Type B pancreatic cell (in vitro differentiated cells): ENCODE results near the gene GPR153. TPM values are rescaled to one million over a fixed set of nuclear protein-coding genes. Genes with fewer than 3 reads are reported as not detected.

ENCODE experiments used
- DNase-seq: peaks from one replicate; pipeline ENCODE4 v3.0.0; 2021; ENCODE audit warnings: mixed read lengths; ENCODE audit not compliant: unreplicated experiment; ENCODE audit errors: extremely low spot score
- H3K27ac Mint-ChIP-seq: 2 replicates; pipeline ENCODE4 v1.8.0; 2021; ENCODE audit warnings: mild to moderate bottlenecking, mixed read lengths
- H3K27me3 Mint-ChIP-seq: 2 replicates; pipeline ENCODE4 v1.8.0; 2021; ENCODE audit warnings: mixed read lengths
- H3K36me3 Mint-ChIP-seq: 2 replicates; pipeline ENCODE4 v1.8.0; 2021; ENCODE audit warnings: mixed read lengths
- H3K4me1 Mint-ChIP-seq: one replicate; pipeline ENCODE4 v1.8.0; 2021; ENCODE audit warnings: mixed read lengths; ENCODE audit not compliant: unreplicated experiment
- H3K4me3 Mint-ChIP-seq: 2 replicates; pipeline ENCODE4 v1.8.0; 2021; ENCODE audit warnings: mild to moderate bottlenecking, mixed read lengths
- H3K9me3 Mint-ChIP-seq: 2 replicates; pipeline ENCODE4 v1.8.0; 2021; ENCODE audit warnings: mixed read lengths
- total RNA-seq: library from RNA; stranded (reverse); gene quantifications from 2 replicates; pipeline ENCODE4 v1.2.1, GENCODE V29; 2021; ENCODE audit warnings: low replicate concordance
- TF ChIP-seq, protein P1 (sequence below): fragments of 200-600 bp; sonication (generic); conservative IDR thresholded peaks from 2 replicates; pipeline ENCODE4 v1.5.0; 2021; ENCODE audit warnings: antibody characterized with exemption, mild to moderate bottlenecking

The GPR153 gene
- total RNA-seq, 1 donor from 2014 or later, result 6.1 TPM

DNA sequence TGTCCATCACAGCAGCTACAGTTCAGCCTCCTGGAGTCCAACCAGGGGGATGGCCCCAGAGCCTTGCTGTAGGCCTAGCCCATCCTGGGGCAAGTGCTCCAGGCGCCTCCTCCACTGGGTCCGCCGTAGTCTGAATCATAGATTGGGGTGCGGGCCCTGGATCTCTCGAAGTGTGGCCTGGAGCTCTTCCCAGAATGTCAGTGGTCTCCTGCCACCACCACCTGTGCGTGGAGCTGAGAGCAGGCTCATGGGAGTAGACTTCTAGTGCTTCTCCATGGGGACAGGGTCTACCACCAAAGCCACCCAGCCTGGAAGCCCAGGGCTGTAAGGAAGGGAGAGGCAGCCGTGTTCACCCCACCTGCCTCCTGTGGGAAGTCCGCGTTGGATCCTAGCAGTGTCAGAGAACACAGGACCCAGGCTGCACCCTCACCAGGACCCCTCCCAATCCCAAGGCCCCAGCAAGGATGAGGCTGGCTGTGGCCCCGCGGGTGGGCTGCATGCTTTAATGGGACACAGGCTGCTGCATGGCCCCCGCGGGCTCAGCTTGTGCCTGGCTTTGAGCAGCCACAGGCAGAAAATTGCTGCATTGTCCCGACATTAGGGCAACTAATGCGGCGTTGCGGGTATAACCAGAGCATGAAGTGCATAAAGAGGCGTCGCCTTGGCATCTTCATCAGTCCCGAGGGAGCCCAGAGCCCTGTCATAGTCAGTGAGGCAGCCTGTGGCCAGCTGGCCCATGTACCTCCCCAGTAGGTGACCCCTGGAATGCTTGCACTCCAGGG is 17.7 kb downstream of the GPR153 start:
- DNase-seq, result no peak
- Mint-ChIP-seq H3K27me3 (peaks cover 81% of the 10 kb centered on the region), H3K27ac (no peak overlapping the region), H3K36me3 (no peaks in the 10 kb centered on the region), H3K4me1 (peaks cover 14% of the 10 kb centered on the region), H3K4me3 (no peak overlapping the region), H3K9me3 (no peaks in the 10 kb centered on the region)
- TF ChIP-seq, protein P1, sequence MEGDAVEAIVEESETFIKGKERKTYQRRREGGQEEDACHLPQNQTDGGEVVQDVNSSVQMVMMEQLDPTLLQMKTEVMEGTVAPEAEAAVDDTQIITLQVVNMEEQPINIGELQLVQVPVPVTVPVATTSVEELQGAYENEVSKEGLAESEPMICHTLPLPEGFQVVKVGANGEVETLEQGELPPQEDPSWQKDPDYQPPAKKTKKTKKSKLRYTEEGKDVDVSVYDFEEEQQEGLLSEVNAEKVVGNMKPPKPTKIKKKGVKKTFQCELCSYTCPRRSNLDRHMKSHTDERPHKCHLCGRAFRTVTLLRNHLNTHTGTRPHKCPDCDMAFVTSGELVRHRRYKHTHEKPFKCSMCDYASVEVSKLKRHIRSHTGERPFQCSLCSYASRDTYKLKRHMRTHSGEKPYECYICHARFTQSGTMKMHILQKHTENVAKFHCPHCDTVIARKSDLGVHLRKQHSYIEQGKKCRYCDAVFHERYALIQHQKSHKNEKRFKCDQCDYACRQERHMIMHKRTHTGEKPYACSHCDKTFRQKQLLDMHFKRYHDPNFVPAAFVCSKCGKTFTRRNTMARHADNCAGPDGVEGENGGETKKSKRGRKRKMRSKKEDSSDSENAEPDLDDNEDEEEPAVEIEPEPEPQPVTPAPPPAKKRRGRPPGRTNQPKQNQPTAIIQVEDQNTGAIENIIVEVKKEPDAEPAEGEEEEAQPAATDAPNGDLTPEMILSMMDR, result no peak

DNA sequence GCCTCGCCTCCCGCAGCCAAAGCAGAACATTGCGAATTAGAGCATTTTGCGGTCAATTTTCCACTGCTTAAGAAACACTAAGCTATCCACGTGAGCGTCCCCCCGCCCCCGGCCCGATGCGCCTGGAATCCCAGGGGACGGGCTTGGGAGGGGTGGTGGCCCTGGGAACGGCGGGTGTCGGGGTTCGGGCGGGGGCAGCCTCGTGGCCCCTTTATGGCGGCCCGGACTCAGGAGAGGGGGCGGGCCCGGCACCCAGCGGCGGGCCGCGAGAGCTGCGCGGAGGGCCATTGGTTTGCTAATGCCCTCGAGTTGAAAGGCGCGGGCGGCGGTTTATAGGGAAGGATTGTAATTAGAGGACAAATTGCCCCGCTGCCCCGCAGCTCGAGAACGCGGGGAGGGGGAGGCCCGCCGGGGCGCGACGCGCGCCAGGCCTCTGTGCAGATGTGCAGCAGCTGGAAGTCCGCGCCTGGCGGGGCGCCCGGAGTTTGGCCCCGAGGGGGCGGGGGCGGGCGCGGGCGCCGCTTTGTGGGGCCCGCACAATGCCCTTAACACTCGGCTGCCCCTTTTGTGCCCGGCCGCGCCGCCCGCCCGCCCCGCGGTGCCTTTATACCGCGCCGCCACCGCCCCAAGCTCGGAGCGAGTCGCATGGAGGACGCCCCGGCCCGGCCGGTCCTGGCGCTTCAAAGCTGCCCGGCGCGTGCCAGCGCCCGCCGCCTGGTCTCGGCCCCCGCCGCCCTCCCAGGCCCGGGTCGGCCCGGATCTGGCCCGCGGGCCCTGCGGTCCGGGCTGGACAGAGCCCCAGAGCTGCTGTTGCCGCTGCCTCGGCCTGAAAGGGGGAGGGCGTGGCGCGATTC is 18.8 kb downstream of the GPR153 start:
- Mint-ChIP-seq H3K4me3 (peak overlapping the region; percentile 78), H3K27me3 (peaks cover 77% of the 10 kb centered on the region), H3K4me1 (peaks cover 14% of the 10 kb centered on the region), H3K9me3 (no peaks in the 10 kb centered on the region), H3K27ac (no peak overlapping the region), H3K36me3 (no peaks in the 10 kb centered on the region)
- TF ChIP-seq, protein P1, result no peak
- no peak for DNase-seq

DNA sequence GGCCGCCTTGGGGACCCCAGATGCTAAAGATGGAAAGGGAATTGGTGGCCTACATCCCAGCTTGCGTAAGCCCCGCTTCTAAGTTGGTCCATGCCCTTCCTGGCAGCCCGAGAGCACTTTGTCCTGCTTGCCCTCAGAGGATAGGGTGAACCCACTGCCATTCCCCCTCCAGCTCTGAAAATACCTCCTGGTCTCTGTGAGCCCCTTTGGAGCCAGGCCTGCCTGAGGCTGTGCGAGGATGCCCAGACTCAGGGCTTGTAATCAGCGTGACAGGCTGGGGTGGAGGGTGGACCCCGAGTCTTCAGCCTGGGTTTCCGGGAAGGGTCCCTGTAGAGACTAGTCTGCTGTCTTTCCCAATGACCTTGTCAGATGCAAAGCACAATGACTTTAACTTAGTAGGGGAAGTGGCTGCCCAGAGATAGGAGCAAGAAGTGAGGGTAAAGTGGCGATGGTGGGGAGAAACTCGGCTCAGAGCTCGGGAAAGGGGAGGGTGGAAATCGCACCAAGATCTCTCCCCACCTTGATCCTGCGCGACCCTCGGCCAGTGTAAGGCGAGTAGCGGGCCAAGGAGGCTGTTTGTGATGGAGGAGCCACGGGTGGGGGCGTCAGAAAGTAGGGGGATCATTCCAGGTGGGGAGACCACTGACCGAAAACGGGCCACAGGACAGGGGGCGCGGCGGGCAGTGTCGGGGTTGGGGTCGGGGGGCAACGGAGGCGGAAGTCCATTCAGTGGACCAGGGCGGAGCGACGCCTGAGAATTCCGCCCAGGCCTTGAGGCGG is 19.6 kb downstream of the GPR153 start:
- H3K27me3 Mint-ChIP-seq, result peaks cover 69% of the 10 kb centered on the region
- no peaks in the 10 kb centered on the region for H3K36me3 Mint-ChIP-seq
- TF ChIP-seq, protein P1, result no peak
- H3K9me3 Mint-ChIP-seq, result no peaks in the 10 kb centered on the region
- no peak overlapping the region for H3K27ac Mint-ChIP-seq
- peaks cover 7% of the 10 kb centered on the region for H3K4me1 Mint-ChIP-seq
- H3K4me3 Mint-ChIP-seq, result peak overlapping the region; percentile 78
- no peak for DNase-seq

DNA sequence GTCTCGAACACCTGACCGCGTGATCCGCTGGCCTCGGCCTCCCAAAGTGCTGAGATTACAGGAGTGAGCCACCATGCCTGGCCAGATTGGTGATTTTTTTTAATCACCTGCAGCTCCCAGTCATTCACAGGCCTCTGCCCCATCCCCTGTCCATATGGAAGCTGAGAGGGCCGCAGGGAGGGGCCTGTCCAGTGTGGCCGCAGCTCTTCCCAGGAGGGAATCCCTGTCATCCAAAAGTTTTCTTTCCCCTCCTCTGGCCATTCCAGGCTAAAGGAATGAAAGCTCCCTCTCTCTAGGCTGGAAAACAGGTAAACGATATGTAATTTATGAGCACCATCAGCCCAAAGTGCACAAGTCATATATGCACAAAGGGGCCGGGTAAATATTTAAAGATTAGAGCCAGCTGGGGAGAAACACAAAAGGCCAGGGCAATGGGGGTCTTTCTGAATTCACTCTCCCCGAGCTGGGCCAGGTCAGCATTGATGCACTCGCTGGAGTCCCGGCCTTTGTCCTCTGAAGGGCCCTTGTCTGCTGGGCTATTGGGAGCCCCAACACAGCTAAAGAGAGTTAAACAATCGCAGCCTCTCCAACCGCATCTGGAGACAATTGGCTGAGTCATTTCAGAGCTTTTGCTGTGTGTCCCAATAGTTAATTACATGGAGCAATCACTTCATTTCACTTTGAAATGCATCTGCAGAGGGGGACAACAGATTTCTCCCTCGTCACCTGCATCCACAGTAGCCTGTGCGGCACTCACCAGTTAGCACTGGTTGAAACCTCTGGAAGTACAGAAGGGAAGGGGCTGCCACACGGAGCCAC is 20.7 kb downstream of the GPR153 start:
- Mint-ChIP-seq H3K36me3 (no peaks in the 10 kb centered on the region), H3K4me3 (no peak overlapping the region), H3K9me3 (no peaks in the 10 kb centered on the region), H3K4me1 (peaks cover 7% of the 10 kb centered on the region), H3K27me3 (peaks cover 65% of the 10 kb centered on the region), H3K27ac (no peak overlapping the region)
- TF ChIP-seq, protein P1, result no peak
- DNase-seq, result no peak
